ENCODE data around the gene RRAD.

DNA sequence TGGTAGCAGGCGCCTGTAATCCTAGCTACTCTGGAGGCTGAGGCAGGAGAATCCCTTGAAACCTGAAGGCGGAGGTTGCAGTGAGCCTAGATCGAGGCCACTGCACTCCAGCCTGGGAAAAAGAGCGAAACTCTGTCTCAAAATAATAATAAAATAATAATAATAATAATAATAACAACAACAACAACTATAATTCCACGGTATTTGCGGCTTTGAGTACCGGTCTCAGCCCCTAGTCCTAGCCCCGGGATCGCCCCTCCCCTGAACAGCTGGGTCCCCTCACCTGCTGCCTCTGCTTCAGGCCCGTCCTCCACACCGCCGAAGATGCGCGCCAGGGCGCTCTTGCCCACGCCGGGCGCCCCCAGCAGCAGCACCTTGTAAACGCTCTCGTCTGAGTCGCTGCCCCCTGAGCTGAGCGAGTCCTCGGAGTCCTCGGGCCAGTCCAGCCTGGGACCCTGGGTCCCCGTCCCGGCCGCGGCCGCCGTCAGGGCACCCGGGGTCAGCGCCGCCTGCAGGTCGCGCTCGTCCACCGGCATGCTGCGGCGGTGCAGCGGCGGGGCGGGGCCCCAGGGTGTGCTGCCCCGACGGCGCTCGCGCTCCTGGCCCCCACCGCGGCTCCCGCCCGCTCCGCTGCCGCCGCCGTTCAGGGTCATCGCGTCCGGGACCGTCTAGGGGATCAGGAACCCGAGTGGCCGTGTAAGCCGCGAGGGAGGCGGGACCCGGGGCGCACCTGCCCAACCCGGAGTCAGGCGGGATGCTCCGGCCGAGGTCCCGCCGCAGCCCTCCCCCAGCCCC, 611 bp downstream of the RRAD start:
- peak; percentile 77 for TF ChIP-seq CTCF (IDR thresholded peaks at IDR 0.05)
- no peak for TF ChIP-seq REST (IDR thresholded peaks at IDR 0.05; ENCODE audit: insufficient read depth in 1 of 2, low read depth in 2 of 2, low read length in 1 of 2)

Data from Panc1 (cell line).